Upper lobe of left lung (tissue), 4 donors: ENCODE data around the gene SEPTIN8.

Source experiments
- CTCF ChIP-seq, 6 experiments: fragments of 450-650 bp in 4 of 6; fragments of 200-600 bp in 2 of 6; sonication (generic) in 2 of 6; IDR thresholded peaks; one replicate each; pipeline ENCODE4 v1.5.1; 2016 to 2019; ENCODE audit warnings: antibody characterized with exemption in 6 of 6
- EP300 ChIP-seq, 4 donors: sonication (generic); formaldehyde crosslinking; IDR thresholded peaks; one replicate each; pipeline ENCODE4 v1.5.1; 2017; ENCODE audit warnings: antibody characterized with exemption in 4 of 4, control low read depth in 2 of 4
- POLR2A ChIP-seq, 4 donors: fragments of 450-650 bp; IDR thresholded peaks; one replicate each; pipeline ENCODE4 v1.5.1; 2016 to 2017; ENCODE audit warnings: antibody characterized with exemption in 4 of 4, mild to moderate bottlenecking in 2 of 4

GRCh38 chr5:132736853-132737833, 39.9 kb downstream of the SEPTIN8 start, which contains the start of gene KIF3A:
- TF ChIP-seq CTCF (IDR thresholded peaks at IDR 0.05) = peak; percentile 12 to 68 (median 55)
- no peak for TF ChIP-seq EP300 (IDR thresholded peaks at IDR 0.05)
- peak in 1 of 4 donors; percentile 61 for TF ChIP-seq POLR2A (IDR thresholded peaks at IDR 0.05)
